NCI-H1417 (cell line): ENCODE data around the gene MUL1.
A peak's percentile ranks its signal among the peaks of the same experiment; 100 is the strongest.
"Not testable (repeated sequence)": the region's sequence is repeated elsewhere in the genome, so short reads cannot be mapped to it uniquely, and the experiment has no call there.

Source experiments
- DNase-seq, 3 experiments: peaks; one replicate each; lab custom pipeline; 2025; lab: John Stamatoyannopoulos, UW

MUL1 gene

GRCh38 chr1:20511518-20512428 is 3.8 kb upstream of the MUL1 start:
- DNase-seq = peak in 2 of 3 experiments; percentile 6 to 8

GRCh38 chr1:20508411-20508771 is 440 bp upstream of the MUL1 start:
- DNase-seq = no peak

- no peak for DNase-seq
Observed at GRCh38 chr1:20507248-20507563, 745 bp downstream of the MUL1 start.

- no peak for DNase-seq
Observed at GRCh38 chr1:20505488-20505887, 2.5 kb downstream of the MUL1 start.

DNA sequence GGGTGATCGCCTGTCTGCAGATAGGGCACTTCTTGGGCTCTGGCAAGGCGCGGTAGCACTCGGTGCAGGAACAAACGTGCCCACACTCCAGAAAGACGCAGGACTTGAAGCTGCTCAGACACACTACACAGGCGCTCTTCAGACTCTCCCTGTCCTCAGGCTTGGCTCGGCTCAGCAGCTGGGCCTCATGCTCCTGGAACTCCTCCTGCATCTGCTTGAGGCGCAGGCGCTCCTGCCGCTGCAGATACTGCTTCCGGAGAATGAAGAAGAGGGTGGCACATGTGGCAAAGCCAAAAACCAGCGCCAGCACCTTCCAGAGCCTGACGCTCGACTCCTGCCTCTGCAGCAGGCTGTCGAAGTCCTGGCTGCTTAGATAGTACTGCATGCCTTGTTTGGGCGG is 7.2 kb downstream of the MUL1 start:
- DNase-seq = no peak

DNA sequence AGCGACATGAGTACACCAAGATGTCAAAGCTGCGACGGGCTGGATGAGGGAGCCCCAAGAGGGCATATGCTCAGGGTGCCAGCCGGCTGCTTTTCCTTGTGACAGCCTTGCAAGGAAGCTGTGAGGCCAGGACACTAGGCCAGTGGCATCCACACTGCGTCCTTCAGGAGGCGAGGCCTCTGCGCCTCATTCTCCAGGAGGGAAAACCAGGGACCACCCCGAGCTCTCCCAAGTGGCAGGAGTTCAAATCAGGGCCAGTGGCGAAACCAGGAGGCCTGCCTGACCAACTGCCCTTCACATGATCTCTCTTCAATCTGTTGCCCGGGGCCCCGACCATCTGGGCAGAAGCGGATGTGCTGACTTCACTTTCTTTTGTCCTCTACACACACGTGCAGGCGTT is 8.2 kb downstream of the MUL1 start:
- DNase-seq = no peak

GRCh38 chr1:20499105-20499504 is 8.8 kb downstream of the MUL1 start:
- DNase-seq = no peak

DNA sequence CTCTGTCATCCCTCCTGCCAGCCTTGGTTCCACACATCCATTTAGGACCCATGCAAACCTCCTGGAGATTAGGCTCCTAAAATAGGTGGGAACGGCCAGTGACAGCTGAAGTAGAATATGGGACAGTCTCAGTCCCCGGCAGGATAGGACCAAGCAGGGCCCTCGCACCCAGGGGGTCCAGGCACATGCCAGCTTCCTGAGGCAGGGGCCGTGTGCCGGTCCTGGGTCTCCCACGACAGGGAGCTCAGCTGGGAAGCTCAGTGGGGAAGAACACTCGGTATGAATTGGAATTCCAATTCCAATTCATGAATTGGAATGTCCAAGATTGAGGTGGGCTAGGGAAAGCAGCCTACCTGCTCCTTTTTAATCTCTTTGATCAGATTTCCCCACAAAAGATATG is 9.8 kb downstream of the MUL1 start:
- DNase-seq = no peak

- no peak for DNase-seq
Observed at GRCh38 chr1:20497506-20497905, 10.4 kb downstream of the MUL1 start.

- DNase-seq = not testable (repeated sequence)
Observed at GRCh38 chr1:20496725-20497383, 11.1 kb downstream of the MUL1 start.

DNA sequence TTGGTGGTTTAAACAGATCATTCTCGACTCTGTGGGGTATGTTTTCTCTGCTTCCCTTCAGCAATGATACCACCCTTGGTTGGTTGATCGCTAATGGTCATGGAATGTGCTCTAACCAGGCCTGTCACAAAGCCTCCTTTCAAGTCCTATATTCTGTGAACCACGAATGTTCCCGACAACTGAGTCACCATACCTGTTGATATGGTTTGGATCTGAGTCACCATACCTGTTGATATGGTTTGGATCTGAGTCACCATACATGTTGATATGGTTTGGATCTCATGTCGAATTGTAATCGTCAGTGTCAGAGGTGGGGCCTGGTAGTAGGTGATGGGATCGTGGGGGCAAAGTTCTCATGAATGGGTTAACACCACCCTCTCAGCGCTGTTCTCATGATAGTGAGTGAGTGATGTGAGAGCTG is 11.7 kb downstream of the MUL1 start:
- no peak for DNase-seq

GRCh38 chr1:20495661-20496060 is 12.3 kb downstream of the MUL1 start:
- no peak for DNase-seq

DNA sequence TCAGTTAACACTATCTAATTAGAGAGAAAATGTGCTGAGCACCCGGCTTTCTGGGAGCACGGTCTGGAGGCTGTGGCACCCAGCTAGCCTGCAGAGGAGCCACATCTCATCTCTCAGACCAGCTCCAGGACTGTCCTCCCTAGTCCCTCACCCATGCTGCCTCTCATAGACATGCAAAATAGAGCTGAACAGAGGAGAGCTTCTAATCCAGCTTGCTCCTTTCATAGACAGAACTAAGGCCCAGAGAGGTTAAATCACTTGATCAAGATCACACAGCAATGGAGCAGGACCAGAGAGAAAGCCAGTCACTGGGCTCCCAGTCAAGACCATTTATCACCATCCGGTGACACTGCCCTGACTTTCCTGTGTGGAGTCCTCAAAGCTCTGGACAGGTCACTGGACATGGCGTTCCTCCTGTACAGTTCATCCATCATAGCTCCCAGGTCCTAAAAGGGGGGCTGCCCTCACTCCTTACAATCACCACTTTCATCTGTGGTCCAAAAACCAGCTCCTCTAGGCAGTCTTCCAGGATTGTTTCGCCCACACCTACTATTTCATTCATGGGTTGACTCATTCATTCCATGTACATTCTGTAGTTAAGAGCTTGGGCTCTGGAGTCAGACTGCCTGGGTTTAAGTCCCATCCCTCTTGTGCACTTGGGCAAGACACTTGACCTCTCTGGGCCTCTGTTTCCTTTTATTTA is 13.2 kb downstream of the MUL1 start:
- DNase-seq = no peak

DNA sequence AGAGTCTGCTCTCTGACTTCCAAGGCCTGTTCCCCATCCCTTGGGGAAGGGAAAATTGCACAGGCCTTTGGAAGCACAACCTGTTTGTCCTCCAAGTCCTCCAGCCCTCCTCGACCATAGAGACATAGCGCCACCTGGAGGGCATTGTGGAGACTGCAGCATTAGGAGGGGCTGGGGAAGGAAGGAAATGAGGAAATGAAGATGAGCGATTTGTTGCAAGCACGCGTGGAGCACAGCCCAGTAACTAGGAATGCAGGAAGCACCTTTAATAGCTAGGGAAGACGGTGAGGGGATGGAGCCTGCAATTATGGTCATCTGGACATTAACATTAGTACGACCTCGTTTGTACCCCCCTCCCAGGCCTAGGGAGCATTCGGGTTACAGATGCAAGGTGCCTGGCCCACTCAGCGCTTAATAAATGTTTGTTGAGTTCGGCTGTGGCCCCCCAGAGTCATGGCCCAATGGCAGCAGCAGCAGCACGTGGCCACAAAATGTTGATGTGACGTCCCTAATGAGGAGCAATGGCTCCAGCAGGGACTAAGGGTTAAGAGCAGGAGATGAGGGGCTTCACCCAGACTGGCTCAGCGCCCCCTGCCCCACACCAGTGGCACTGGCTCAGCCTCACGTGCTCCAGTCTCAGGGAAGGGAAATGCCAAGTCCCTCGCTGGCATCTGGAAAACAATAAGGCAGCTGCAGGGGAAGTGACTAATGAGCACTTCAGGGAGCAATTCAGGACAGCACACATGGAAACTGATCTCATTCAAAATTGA is 13.9 kb downstream of the MUL1 start:
- DNase-seq = peak; percentile 85 to 96 (median 90)

- no peak for DNase-seq
Observed at GRCh38 chr1:20493309-20493708, 14.6 kb downstream of the MUL1 start.

- DNase-seq = no peak
Observed at GRCh38 chr1:20492751-20493150, 15.2 kb downstream of the MUL1 start.

GRCh38 chr1:20491866-20492265 is 16.1 kb downstream of the MUL1 start:
- no peak for DNase-seq

DNA sequence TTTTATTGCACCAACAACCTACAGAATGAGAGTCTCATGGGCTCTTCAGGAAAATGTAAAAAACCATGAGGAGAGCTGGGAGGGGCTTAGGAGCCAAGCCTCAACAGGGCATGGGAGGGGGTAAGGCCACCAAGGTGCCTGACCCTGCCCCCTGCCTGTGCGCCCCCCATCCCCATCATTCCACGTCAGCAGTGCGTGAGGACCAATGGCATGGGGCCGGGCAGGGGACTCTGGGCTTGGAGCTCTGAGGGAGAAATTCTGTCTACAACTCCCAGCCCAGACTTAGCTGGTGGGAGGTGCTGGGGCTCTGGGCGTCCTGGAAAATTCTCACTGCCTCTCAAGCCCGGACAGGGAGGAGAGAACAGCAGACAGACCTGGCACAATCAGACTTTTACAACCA is 16.8 kb downstream of the MUL1 start:
- DNase-seq = no peak

DNA sequence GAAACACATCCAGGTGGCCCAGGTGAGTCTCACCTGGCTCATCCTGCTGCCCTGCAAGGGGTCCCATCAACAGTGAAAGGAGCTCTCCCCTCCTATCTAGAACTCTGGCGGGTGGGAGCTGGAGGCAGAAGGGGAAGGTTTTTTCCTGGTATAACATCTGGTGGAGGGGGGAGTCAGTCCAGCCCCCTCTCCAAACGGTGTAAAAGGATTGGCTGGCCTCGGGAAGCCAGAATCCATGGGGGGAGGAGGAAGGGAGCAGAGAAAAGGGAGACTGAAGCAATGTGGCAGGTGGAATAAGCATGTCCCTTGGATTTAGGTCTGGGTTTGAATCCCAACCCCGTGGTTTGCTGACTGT is 20.7 kb downstream of the MUL1 start:
- peak in 1 of 3 experiments; percentile 56 for DNase-seq

GRCh38 chr1:20486457-20487235 is 21.3 kb downstream of the MUL1 start:
- peak; percentile 66 to 97 (median 96) for DNase-seq
